Fibroblast of lung (primary cell): ENCODE results near the gene ANKRD61. TPM values are rescaled to one million over a fixed set of nuclear protein-coding genes. Genes with fewer than 3 reads are reported as not detected.

Source experiments
- DNase-seq, 2 donors: peaks; one replicate each; pipeline versions ENCODE4 v3.0.0 to v3.0.0-alpha.2; 2010; ENCODE audit warnings: low read depth in 2 of 2
- H2AFZ ChIP-seq: 2 replicates; pipeline ENCODE4 v1.5.1; 2012; ENCODE audit warnings: low read length, control low read depth, inconsistent platforms
- H3K27ac ChIP-seq: 2 replicates; pipeline ENCODE4 v1.5.1; 2011; ENCODE audit warnings: low read length, control low read depth; ENCODE audit not compliant: insufficient read depth
- H3K27me3 ChIP-seq: 2 replicates; pipeline ENCODE4 v1.5.1; 2011; ENCODE audit warnings: mild to moderate bottlenecking, low read length; ENCODE audit not compliant: control insufficient read depth, insufficient read depth
- H3K36me3 ChIP-seq: 2 replicates; pipeline ENCODE4 v1.5.1; 2011; ENCODE audit warnings: low read length; ENCODE audit not compliant: control insufficient read depth, insufficient read depth
- H3K4me1 ChIP-seq: 2 replicates; pipeline ENCODE4 v1.5.1; 2011; ENCODE audit warnings: low read length; ENCODE audit not compliant: control insufficient read depth, insufficient read depth; ENCODE audit errors: extremely low read depth
- H3K4me2 ChIP-seq: 2 replicates; pipeline ENCODE4 v1.5.1; 2011; ENCODE audit warnings: low read length, control low read depth; ENCODE audit not compliant: insufficient read depth; ENCODE audit errors: extremely low read depth
- H3K4me3 ChIP-seq, 4 experiments: fragments of 200-600 bp in 1 of 4; sonication (generic) in 1 of 4; replicated peaks in 1 of 4; 2 replicates each; pipeline ENCODE4 v1.5.1; 2011 to 2016; ENCODE audit warnings: low read length in 4 of 4, low read depth in 3 of 4, mild to moderate bottlenecking in 3 of 4, control low read depth in 2 of 4, inconsistent platforms in 1 of 4, mixed read lengths in 1 of 4; ENCODE audit not compliant: insufficient read depth in 1 of 4; ENCODE audit errors: control extremely low read depth in 1 of 4
- H3K79me2 ChIP-seq: 2 replicates; pipeline ENCODE4 v1.5.1; 2012; ENCODE audit warnings: mild to moderate bottlenecking, low read length, inconsistent platforms; ENCODE audit not compliant: control insufficient read depth, insufficient read depth
- H3K9ac ChIP-seq: 2 replicates; pipeline ENCODE4 v1.5.1; 2011; ENCODE audit warnings: mild to moderate bottlenecking, low read length, control low read depth; ENCODE audit not compliant: insufficient read depth
- H3K9me3 ChIP-seq: 2 replicates; pipeline ENCODE4 v1.5.1; 2012; ENCODE audit warnings: low read depth, low read length; ENCODE audit not compliant: control insufficient read depth, insufficient read depth
- H4K20me1 ChIP-seq: 2 replicates; pipeline ENCODE4 v1.5.1; 2011; ENCODE audit warnings: low read length; ENCODE audit not compliant: control insufficient read depth, insufficient read depth; ENCODE audit errors: extremely low read depth
- EZH2 ChIP-seq: IDR thresholded peaks from 2 replicates; pipeline ENCODE4 v1.5.1; 2012; ENCODE audit warnings: low read length, control low read depth, mild to moderate bottlenecking; ENCODE audit errors: missing control alignments
- polyA plus RNA-seq, 2 donors: library from polyadenylated mRNA; depleted of rRNA in 1 of 2; stranded (reverse) in 1 of 2; unstranded in 1 of 2; fragments of >200 nt; gene quantifications; 2 replicates each; pipeline ENCODE4 v1.2.1, GENCODE V29; 2011 to 2012; ENCODE audit warnings: missing spikeins in 1 of 2
- total RNA-seq: library from RNA; depleted of rRNA; stranded (reverse); fragments of >200 nt; gene quantifications from 2 replicates; pipeline ENCODE4 v1.2.1, GENCODE V29; 2014
- TF ChIP-seq, protein P1 (sequence below), 2 donors: IDR thresholded peaks in 1 of 2; conservative IDR thresholded peaks in 1 of 2; 1 replicate in 1 of 2; 2 replicates in 1 of 2; pipeline ENCODE4 v1.5.1; 2011 to 2012; ENCODE audit warnings: low read length in 2 of 2, control low read depth in 1 of 2, inconsistent platforms in 1 of 2, low read depth in 1 of 2, mild to moderate bottlenecking in 1 of 2

ANKRD61 gene
- total and polyA plus RNA-seq, 2 donors (not counting 1 experiment from before 2014, with no cell fraction given) = 0.17 to 0.43 TPM

DNA sequence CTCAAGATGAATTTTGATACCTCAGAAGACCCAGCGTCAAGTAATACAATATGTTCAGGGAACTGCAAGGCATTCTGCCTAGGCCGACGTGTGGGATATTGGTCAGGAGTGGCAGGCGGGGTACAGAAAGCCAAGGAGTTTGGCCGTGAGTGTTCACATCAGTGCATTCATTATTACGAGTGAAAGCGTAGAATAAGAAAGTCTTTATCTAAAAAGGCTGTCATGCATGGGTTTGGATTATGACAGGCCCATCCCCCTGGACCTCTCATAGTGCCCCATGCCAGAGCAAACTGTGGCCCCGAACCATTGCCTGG lies 14.6 kb upstream of the ANKRD61 start:
- H3K4me3 ChIP-seq = no peak overlapping the region
- peak overlapping the region; percentile 75 for H3K27ac ChIP-seq
- peaks cover 7% of the 10 kb centered on the region for H3K4me1 ChIP-seq
- no peak overlapping the region for H3K9ac ChIP-seq
- no peaks in the 10 kb centered on the region for H4K20me1 ChIP-seq
- no peaks in the 10 kb centered on the region for H3K27me3 ChIP-seq
- peaks cover 13% of the 10 kb centered on the region for H3K36me3 ChIP-seq
- no peak overlapping the region for H2AFZ ChIP-seq
- H3K79me2 ChIP-seq = peaks cover 13% of the 10 kb centered on the region
- no peak for DNase-seq
- no peaks in the 10 kb centered on the region for H3K9me3 ChIP-seq
- no peak overlapping the region for H3K4me2 ChIP-seq
- TF ChIP-seq, protein P1, sequence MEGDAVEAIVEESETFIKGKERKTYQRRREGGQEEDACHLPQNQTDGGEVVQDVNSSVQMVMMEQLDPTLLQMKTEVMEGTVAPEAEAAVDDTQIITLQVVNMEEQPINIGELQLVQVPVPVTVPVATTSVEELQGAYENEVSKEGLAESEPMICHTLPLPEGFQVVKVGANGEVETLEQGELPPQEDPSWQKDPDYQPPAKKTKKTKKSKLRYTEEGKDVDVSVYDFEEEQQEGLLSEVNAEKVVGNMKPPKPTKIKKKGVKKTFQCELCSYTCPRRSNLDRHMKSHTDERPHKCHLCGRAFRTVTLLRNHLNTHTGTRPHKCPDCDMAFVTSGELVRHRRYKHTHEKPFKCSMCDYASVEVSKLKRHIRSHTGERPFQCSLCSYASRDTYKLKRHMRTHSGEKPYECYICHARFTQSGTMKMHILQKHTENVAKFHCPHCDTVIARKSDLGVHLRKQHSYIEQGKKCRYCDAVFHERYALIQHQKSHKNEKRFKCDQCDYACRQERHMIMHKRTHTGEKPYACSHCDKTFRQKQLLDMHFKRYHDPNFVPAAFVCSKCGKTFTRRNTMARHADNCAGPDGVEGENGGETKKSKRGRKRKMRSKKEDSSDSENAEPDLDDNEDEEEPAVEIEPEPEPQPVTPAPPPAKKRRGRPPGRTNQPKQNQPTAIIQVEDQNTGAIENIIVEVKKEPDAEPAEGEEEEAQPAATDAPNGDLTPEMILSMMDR (conservative IDR thresholded peaks at IDR 0.05 in 1 of 2, IDR thresholded peaks at IDR 0.05 in 1 of 2; ENCODE audit: low read depth in 1 of 2, low read length in 2 of 2) = no peak
- no peak for TF ChIP-seq EZH2

DNA sequence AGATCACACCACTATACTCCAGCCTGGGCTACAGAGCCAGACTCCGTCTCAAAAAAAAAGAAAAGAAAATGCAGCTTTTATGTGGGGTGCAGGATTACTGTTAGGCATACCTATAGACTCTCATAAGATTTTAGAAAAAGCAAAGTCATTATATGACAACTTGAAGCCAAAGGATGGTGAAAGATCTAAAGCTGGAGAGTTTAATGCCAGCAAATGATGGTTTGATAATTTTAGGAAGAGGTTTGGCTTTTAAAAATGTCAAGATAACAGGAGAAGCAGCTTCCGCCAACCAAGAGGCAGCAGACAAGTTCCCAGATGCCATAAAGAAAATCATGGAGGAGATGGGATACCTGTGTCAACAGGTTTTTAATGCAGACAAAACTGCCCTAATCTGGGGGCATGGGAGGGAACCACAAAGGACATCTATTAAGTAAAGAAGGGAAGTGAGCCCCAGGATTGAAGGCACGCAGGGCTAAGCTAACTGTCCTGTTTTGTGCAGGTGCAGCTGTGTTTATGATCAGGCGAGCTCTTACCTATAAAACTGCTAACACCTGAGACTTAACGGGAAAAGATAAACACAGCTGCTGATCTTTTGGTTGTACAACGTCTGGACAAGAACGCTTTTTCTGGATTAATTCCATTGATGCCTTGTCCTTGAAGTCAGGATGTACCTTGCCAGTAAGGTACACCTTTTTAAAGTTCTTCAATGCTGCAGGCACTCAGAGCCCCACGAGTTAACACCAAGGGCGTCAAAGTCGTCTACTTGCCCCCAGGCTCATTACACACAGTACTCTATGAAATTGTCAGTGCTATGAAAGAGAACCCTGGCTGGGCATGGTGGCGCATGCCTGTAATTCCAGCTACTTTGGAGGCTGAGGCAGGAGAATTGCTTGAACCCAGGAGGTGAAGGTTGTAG lies 10.5 kb upstream of the ANKRD61 start:
- no peak overlapping the region for H3K27ac ChIP-seq
- peaks cover 6% of the 10 kb centered on the region for H3K4me1 ChIP-seq
- no peak overlapping the region for H3K9ac ChIP-seq
- H3K4me2 ChIP-seq = no peak overlapping the region
- TF ChIP-seq EZH2 = no peak
- H2AFZ ChIP-seq = no peak overlapping the region
- H3K9me3 ChIP-seq = no peaks in the 10 kb centered on the region
- DNase-seq = no peak
- no peaks in the 10 kb centered on the region for H4K20me1 ChIP-seq
- H3K36me3 ChIP-seq = peaks cover 25% of the 10 kb centered on the region
- H3K79me2 ChIP-seq = peaks cover 3% of the 10 kb centered on the region
- no peaks in the 10 kb centered on the region for H3K27me3 ChIP-seq
- no peak overlapping the region for H3K4me3 ChIP-seq

DNA sequence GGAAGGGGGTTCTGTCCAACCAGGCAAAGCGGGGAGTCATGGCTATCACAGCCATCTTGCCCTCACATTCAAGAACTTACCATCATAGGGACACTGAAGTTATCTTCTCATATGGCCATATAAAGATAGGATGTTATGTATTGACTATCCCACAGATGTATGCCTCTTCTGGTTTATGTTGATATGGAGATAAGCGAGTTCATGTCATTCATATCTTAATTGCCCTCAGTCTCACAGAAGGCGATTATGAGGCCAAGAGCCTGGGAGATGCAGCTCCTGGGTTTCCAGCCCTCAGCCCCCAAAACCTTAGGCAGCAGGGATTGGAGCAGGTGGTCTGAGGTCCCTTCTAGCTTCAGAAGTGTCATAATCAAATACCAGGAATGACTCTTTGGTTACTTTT lies 8.5 kb upstream of the ANKRD61 start:
- no peaks in the 10 kb centered on the region for H3K27me3 ChIP-seq
- H3K4me3 ChIP-seq = no peak overlapping the region
- no peaks in the 10 kb centered on the region for H3K79me2 ChIP-seq
- no peak overlapping the region for H2AFZ ChIP-seq
- H3K9me3 ChIP-seq = no peaks in the 10 kb centered on the region
- H3K4me1 ChIP-seq = no peaks in the 10 kb centered on the region
- H3K9ac ChIP-seq = no peak overlapping the region
- H3K27ac ChIP-seq = no peak overlapping the region
- H3K4me2 ChIP-seq = no peak overlapping the region
- no peaks in the 10 kb centered on the region for H4K20me1 ChIP-seq
- TF ChIP-seq, protein P1 (conservative IDR thresholded peaks at IDR 0.05 in 1 of 2, IDR thresholded peaks at IDR 0.05 in 1 of 2; ENCODE audit: low read depth in 1 of 2, low read length in 2 of 2) = no peak
- no peak for TF ChIP-seq EZH2
- no peak for DNase-seq
- peaks cover 29% of the 10 kb centered on the region for H3K36me3 ChIP-seq
